ENCODE results near the gene PIGV.

DNA sequence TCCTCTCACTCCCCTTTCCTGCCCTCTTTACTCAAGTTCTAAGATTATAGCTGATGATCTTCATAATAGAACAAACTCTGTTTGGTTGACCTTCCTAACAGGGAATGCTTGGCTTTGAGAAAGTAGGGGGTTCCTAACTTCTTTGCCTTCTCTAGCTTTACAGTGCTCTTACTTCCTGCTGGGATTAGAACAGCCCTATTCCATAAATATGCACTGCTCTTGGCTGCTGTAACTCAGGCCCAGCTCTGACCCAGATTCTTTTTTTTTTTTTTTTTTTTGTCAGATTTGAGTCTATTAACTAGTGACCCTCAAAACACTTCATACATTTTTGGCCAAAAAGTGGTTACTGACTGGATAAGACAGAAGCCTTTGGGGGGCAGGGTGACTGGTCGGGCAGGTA lies 39.4 kb upstream of the PIGV start:
- TF ChIP-seq CTCF (IDR thresholded peaks at IDR 0.05): no peak
- no peak for TF ChIP-seq EP300 (IDR thresholded peaks at IDR 0.05)

Measured in ovary (tissue), 3 donors.